ENCODE results near the gene ITGB2.

Gene ITGB2

GRCh38 chr21:44952929-44953627 is 32.4 kb upstream of the ITGB2 start:
- peaks cover 7% of the 10 kb centered on the region for H3K79me2 ChIP-seq (ENCODE audit: control insufficient read depth, insufficient read depth, low read length, poor library complexity)
- no peak overlapping the region for H3K4me2 ChIP-seq (ENCODE audit: low read length)
- peaks cover 15 to 18% of the 10 kb centered on the region in 2 experiments for H3K4me1 ChIP-seq (ENCODE audit: control insufficient read depth in 1 of 2, insufficient read depth in 2 of 2, low read length in 2 of 2)
- no peaks in the 10 kb centered on the region for H3K27me3 ChIP-seq (ENCODE audit: insufficient read depth, low read length)
- no peak overlapping the region for H2BK5ac ChIP-seq (ENCODE audit: low read depth, low read length, poor library complexity)
- WGBS (ENCODE audit: extremely low coverage, insufficient coverage, insufficient read length), result no CpG with 5 or more reads among the region's 25 CpGs
- H2BK120ac ChIP-seq (ENCODE audit: insufficient read depth, low read length, poor library complexity), result no peak overlapping the region
- no peak for DNase-seq
- no peak overlapping the region for H3K14ac ChIP-seq (ENCODE audit: low read length)
- no peak overlapping the region for H3K9ac ChIP-seq (ENCODE audit: low read length)
- H4K12ac ChIP-seq (ENCODE audit: low read depth, low read length), result no peak overlapping the region
- H3K23ac ChIP-seq (ENCODE audit: low read length), result no peak overlapping the region
- H2AFZ ChIP-seq (ENCODE audit: insufficient read depth, low read length, poor library complexity), result no peak overlapping the region
- H3K4ac ChIP-seq (ENCODE audit: low read depth, low read length), result no peak overlapping the region
- peaks cover 4% of the 10 kb centered on the region for H3K9me3 ChIP-seq (ENCODE audit: insufficient read depth, low read depth, low read length)
- H3K36me3 ChIP-seq (ENCODE audit: control insufficient read depth in 1 of 2, insufficient read depth in 2 of 2, low read length in 2 of 2), result peaks cover 33 to 37% of the 10 kb centered on the region in 2 experiments
- H3K79me1 ChIP-seq (ENCODE audit: low read length), result peaks cover 18% of the 10 kb centered on the region
- no peak overlapping the region for H2BK12ac ChIP-seq (ENCODE audit: low read length)
- H2AK5ac ChIP-seq (ENCODE audit: low read length), result no peak overlapping the region
- no peak overlapping the region for H3K4me3 ChIP-seq (ENCODE audit: low read depth, low read length)
- no peak overlapping the region for H3K27ac ChIP-seq (ENCODE audit: low read depth, low read length)
- H4K8ac ChIP-seq (ENCODE audit: low read depth, low read length), result peak overlapping the region; percentile 5
- H4K91ac ChIP-seq (ENCODE audit: low read depth, low read length), result no peak overlapping the region
- no peak overlapping the region for H3K18ac ChIP-seq (ENCODE audit: low read length)

- no CpG with 5 or more reads among the region's 24 CpGs for WGBS (ENCODE audit: extremely low coverage, insufficient coverage, insufficient read length)
- peak overlapping the region; percentile 20 for H4K12ac ChIP-seq (ENCODE audit: low read depth, low read length)
- no peak overlapping the region for H3K18ac ChIP-seq (ENCODE audit: low read length)
These were observed 31.6 kb upstream of the ITGB2 start for GRCh38 chr21:44952116-44952928.

GRCh38 chr21:44951186-44951915 is 30.7 kb upstream of the ITGB2 start:
- no peak for DNase-seq
- H2AK5ac ChIP-seq (ENCODE audit: low read length), result no peak overlapping the region
- H3K9ac ChIP-seq (ENCODE audit: low read length), result no peak overlapping the region
- no peak overlapping the region for H4K12ac ChIP-seq (ENCODE audit: low read depth, low read length)
- peaks cover 4% of the 10 kb centered on the region for H3K79me2 ChIP-seq (ENCODE audit: control insufficient read depth, insufficient read depth, low read length, poor library complexity)
- H4K8ac ChIP-seq (ENCODE audit: low read depth, low read length), result no peak overlapping the region
- H3K18ac ChIP-seq (ENCODE audit: low read length), result no peak overlapping the region
- peaks cover 34 to 42% of the 10 kb centered on the region in 2 experiments for H3K36me3 ChIP-seq (ENCODE audit: control insufficient read depth in 1 of 2, insufficient read depth in 2 of 2, low read length in 2 of 2)
- H3K4me3 ChIP-seq (ENCODE audit: low read depth, low read length), result no peak overlapping the region
- peaks cover 3% of the 10 kb centered on the region for H3K79me1 ChIP-seq (ENCODE audit: low read length)
- no peaks in the 10 kb centered on the region for H3K27me3 ChIP-seq (ENCODE audit: insufficient read depth, low read length)
- peaks cover 0 to 2% of the 10 kb centered on the region in 2 experiments for H3K4me1 ChIP-seq (ENCODE audit: control insufficient read depth in 1 of 2, insufficient read depth in 2 of 2, low read length in 2 of 2)
- H2AFZ ChIP-seq (ENCODE audit: insufficient read depth, low read length, poor library complexity), result no peak overlapping the region
- H4K91ac ChIP-seq (ENCODE audit: low read depth, low read length), result no peak overlapping the region
- no CpG with 5 or more reads among the region's 31 CpGs for WGBS (ENCODE audit: extremely low coverage, insufficient coverage, insufficient read length)
- peak overlapping the region; percentile 0 for H3K4ac ChIP-seq (ENCODE audit: low read depth, low read length)
- H3K4me2 ChIP-seq (ENCODE audit: low read length), result no peak overlapping the region
- H3K14ac ChIP-seq (ENCODE audit: low read length), result no peak overlapping the region
- no peak overlapping the region for H3K27ac ChIP-seq (ENCODE audit: low read depth, low read length)
- H2BK120ac ChIP-seq (ENCODE audit: insufficient read depth, low read length, poor library complexity), result no peak overlapping the region
- no peak overlapping the region for H2BK5ac ChIP-seq (ENCODE audit: low read depth, low read length, poor library complexity)
- peaks cover 4% of the 10 kb centered on the region for H3K9me3 ChIP-seq (ENCODE audit: insufficient read depth, low read depth, low read length)
- H2BK12ac ChIP-seq (ENCODE audit: low read length), result no peak overlapping the region
- H3K23ac ChIP-seq (ENCODE audit: low read length), result no peak overlapping the region

More at GRCh38 chr21:44952116-44952928, 31.6 kb upstream of the ITGB2 start:
- H2BK120ac ChIP-seq (ENCODE audit: insufficient read depth, low read length, poor library complexity), result no peak overlapping the region
- no peak overlapping the region for H2BK5ac ChIP-seq (ENCODE audit: low read depth, low read length, poor library complexity)
- no peak overlapping the region for H3K27ac ChIP-seq (ENCODE audit: low read depth, low read length)
- H3K36me3 ChIP-seq (ENCODE audit: control insufficient read depth in 1 of 2, insufficient read depth in 2 of 2, low read length in 2 of 2), result peaks cover 35 to 41% of the 10 kb centered on the region in 2 experiments
- H3K4me2 ChIP-seq (ENCODE audit: low read length), result no peak overlapping the region
- H4K91ac ChIP-seq (ENCODE audit: low read depth, low read length), result peak overlapping the region; percentile 10
- H3K9ac ChIP-seq (ENCODE audit: low read length), result no peak overlapping the region
- no peak overlapping the region for H3K4me3 ChIP-seq (ENCODE audit: low read depth, low read length)
- peaks cover 10% of the 10 kb centered on the region for H3K79me1 ChIP-seq (ENCODE audit: low read length)
- H3K4me1 ChIP-seq (ENCODE audit: control insufficient read depth in 1 of 2, insufficient read depth in 2 of 2, low read length in 2 of 2), result peaks cover 8 to 11% of the 10 kb centered on the region in 2 experiments
- H2BK12ac ChIP-seq (ENCODE audit: low read length), result no peak overlapping the region
- no peak overlapping the region for H2AK5ac ChIP-seq (ENCODE audit: low read length)
- peaks cover 4% of the 10 kb centered on the region for H3K9me3 ChIP-seq (ENCODE audit: insufficient read depth, low read depth, low read length)
- no peak for DNase-seq
- H2AFZ ChIP-seq (ENCODE audit: insufficient read depth, low read length, poor library complexity), result no peak overlapping the region
- H3K79me2 ChIP-seq (ENCODE audit: control insufficient read depth, insufficient read depth, low read length, poor library complexity), result peaks cover 4% of the 10 kb centered on the region
- no peak overlapping the region for H3K4ac ChIP-seq (ENCODE audit: low read depth, low read length)
- no peak overlapping the region for H3K14ac ChIP-seq (ENCODE audit: low read length)
- H3K27me3 ChIP-seq (ENCODE audit: insufficient read depth, low read length), result no peaks in the 10 kb centered on the region
- no peak overlapping the region for H3K23ac ChIP-seq (ENCODE audit: low read length)
- H4K8ac ChIP-seq (ENCODE audit: low read depth, low read length), result no peak overlapping the region

- no peak overlapping the region for H2AFZ ChIP-seq (ENCODE audit: insufficient read depth, low read length, poor library complexity)
- peak overlapping the region; percentile 50 for H4K8ac ChIP-seq (ENCODE audit: low read depth, low read length)
- peak overlapping the region; percentile 69 for H2BK120ac ChIP-seq (ENCODE audit: insufficient read depth, low read length, poor library complexity)
- peak overlapping the region; percentile 89 for H2AK5ac ChIP-seq (ENCODE audit: low read length)
- H4K91ac ChIP-seq (ENCODE audit: low read depth, low read length), result peak overlapping the region; percentile 72
- no peak overlapping the region for H3K27ac ChIP-seq (ENCODE audit: low read depth, low read length)
- H3K79me1 ChIP-seq (ENCODE audit: low read length), result peaks cover 3% of the 10 kb centered on the region
- H3K36me3 ChIP-seq (ENCODE audit: control insufficient read depth in 1 of 2, insufficient read depth in 2 of 2, low read length in 2 of 2), result peaks cover 34 to 43% of the 10 kb centered on the region in 2 experiments
- H3K14ac ChIP-seq (ENCODE audit: low read length), result peak overlapping the region; percentile 72
- no peaks in the 10 kb centered on the region for H3K27me3 ChIP-seq (ENCODE audit: insufficient read depth, low read length)
- H3K4me1 ChIP-seq (ENCODE audit: control insufficient read depth in 1 of 2, insufficient read depth in 2 of 2, low read length in 2 of 2), result no peaks in the 10 kb centered on the region
- no peak overlapping the region for H3K4me2 ChIP-seq (ENCODE audit: low read length)
- H3K9ac ChIP-seq (ENCODE audit: low read length), result no peak overlapping the region
- H2BK5ac ChIP-seq (ENCODE audit: low read depth, low read length, poor library complexity), result no peak overlapping the region
- H3K79me2 ChIP-seq (ENCODE audit: control insufficient read depth, insufficient read depth, low read length, poor library complexity), result peaks cover 4% of the 10 kb centered on the region
- H2BK12ac ChIP-seq (ENCODE audit: low read length), result no peak overlapping the region
- peak overlapping the region; percentile 6 for H4K12ac ChIP-seq (ENCODE audit: low read depth, low read length)
- H3K23ac ChIP-seq (ENCODE audit: low read length), result no peak overlapping the region
- peak overlapping the region; percentile 78 for H3K4ac ChIP-seq (ENCODE audit: low read depth, low read length)
- peak overlapping the region; percentile 84 for H3K18ac ChIP-seq (ENCODE audit: low read length)
- WGBS (ENCODE audit: extremely low coverage, insufficient coverage, insufficient read length), result no CpG with 5 or more reads among the region's 18 CpGs
- DNase-seq, result no peak
- H3K4me3 ChIP-seq (ENCODE audit: low read depth, low read length), result no peak overlapping the region
- H3K9me3 ChIP-seq (ENCODE audit: insufficient read depth, low read depth, low read length), result peaks cover 2% of the 10 kb centered on the region
These were observed 29.7 kb upstream of the ITGB2 start for GRCh38 chr21:44950351-44950750.
